Measurements from ENCODE around the gene SNX15.

- TF ChIP-seq GABPA (IDR thresholded peaks at IDR 0.05; ENCODE audit: low read depth) = no peak
- TF ChIP-seq CTCF (IDR thresholded peaks at IDR 0.05; ENCODE audit: insufficient read depth, low read length) = no peak
- TF ChIP-seq POLR2AphosphoS5 (IDR thresholded peaks at IDR 0.05; ENCODE audit: low read depth) = no peak
- no peak for TF ChIP-seq REST (IDR thresholded peaks at IDR 0.05; ENCODE audit: insufficient replicate concordance, low read depth)
- no peak for TF ChIP-seq SPI1 (IDR thresholded peaks at IDR 0.05; ENCODE audit: borderline replicate concordance, low read depth)
Measured at GRCh38 chr11:64987998-64988854, 39.0 kb upstream of the SNX15 start.

Data from HL-60 (cell line).